ENCODE measurements around the gene UCN. TPM values are rescaled to one million over a fixed set of nuclear protein-coding genes. Genes with fewer than 3 reads are reported as not detected.
"Not testable (repeated sequence)": the region's sequence is repeated elsewhere in the genome, so short reads cannot be mapped to it uniquely, and the experiment has no call there.

Gene UCN, protein sequence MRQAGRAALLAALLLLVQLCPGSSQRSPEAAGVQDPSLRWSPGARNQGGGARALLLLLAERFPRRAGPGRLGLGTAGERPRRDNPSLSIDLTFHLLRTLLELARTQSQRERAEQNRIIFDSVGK
- total RNA-seq, result 1.2 to 2.7 TPM (median 1.5 TPM) in 3 replicates
- long read RNA-seq, partial matches to known transcripts, result 0 of 1 reads
- long read RNA-seq, other reads (novel, unspliced or antisense), result 1 of 1 reads

GRCh38 chr2:27308359-27308881 is at the start of gene UCN:
Gene UCN, minus strand, starts transcription at chr2:27308445. Its CDS starts 550 bp downstream, at chr2:27307895.
- Mint-ChIP-seq H3K4me3 (ENCODE audit: unreplicated experiment) (no peak within 1 kb of the TSS), H3K36me3 (ENCODE audit: low read depth) (peaks cover 15% of the 10 kb centered on the region), H3K4me1 (ENCODE audit: low read depth) (peaks cover 9% of the 10 kb centered on the region), H3K27ac (ENCODE audit: unreplicated experiment) (no peak within 1 kb of the TSS), H3K9me3 (ENCODE audit: low read depth) (no peaks in the 10 kb centered on the region), H3K27me3 (ENCODE audit: low read depth) (peaks cover 13% of the 10 kb centered on the region)
- TF ChIP-seq, protein P1, sequence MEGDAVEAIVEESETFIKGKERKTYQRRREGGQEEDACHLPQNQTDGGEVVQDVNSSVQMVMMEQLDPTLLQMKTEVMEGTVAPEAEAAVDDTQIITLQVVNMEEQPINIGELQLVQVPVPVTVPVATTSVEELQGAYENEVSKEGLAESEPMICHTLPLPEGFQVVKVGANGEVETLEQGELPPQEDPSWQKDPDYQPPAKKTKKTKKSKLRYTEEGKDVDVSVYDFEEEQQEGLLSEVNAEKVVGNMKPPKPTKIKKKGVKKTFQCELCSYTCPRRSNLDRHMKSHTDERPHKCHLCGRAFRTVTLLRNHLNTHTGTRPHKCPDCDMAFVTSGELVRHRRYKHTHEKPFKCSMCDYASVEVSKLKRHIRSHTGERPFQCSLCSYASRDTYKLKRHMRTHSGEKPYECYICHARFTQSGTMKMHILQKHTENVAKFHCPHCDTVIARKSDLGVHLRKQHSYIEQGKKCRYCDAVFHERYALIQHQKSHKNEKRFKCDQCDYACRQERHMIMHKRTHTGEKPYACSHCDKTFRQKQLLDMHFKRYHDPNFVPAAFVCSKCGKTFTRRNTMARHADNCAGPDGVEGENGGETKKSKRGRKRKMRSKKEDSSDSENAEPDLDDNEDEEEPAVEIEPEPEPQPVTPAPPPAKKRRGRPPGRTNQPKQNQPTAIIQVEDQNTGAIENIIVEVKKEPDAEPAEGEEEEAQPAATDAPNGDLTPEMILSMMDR (IDR thresholded peaks at IDR 0.05), result no peak
- DNase-seq (ENCODE audit: low spot score), result peak; percentile 92

- H3K9me3 Mint-ChIP-seq (ENCODE audit: low read depth), result no peaks in the 10 kb centered on the region
- peaks cover 39% of the 10 kb centered on the region for H3K4me1 Mint-ChIP-seq (ENCODE audit: low read depth)
- DNase-seq (ENCODE audit: low spot score), result peak; percentile 98
- no peaks in the 10 kb centered on the region for H3K27me3 Mint-ChIP-seq (ENCODE audit: low read depth)
- H3K4me3 Mint-ChIP-seq (ENCODE audit: unreplicated experiment), result peak within 1 kb of the TSS; percentile 99
- H3K36me3 Mint-ChIP-seq (ENCODE audit: low read depth), result no peaks in the 10 kb centered on the region
- peak within 1 kb of the TSS; percentile 100 for H3K27ac Mint-ChIP-seq (ENCODE audit: unreplicated experiment)
- TF ChIP-seq, protein P1 (IDR thresholded peaks at IDR 0.05), result peak; percentile 10
Observed at GRCh38 chr2:27356382-27357181, 48.3 kb upstream of the UCN start, which contains the start of gene GTF3C2. Gene GTF3C2, minus strand, starts transcription at chr2:27356764. Its CDS starts 13,210 bp downstream, at chr2:27343554.

GRCh38 chr2:27356056-27356381 is 47.8 kb upstream of the UCN start:
- Mint-ChIP-seq H3K4me3 (ENCODE audit: unreplicated experiment) (peak overlapping the region; percentile 99), H3K36me3 (ENCODE audit: low read depth) (no peaks in the 10 kb centered on the region), H3K4me1 (ENCODE audit: low read depth) (peaks cover 39% of the 10 kb centered on the region), H3K27ac (ENCODE audit: unreplicated experiment) (peak overlapping the region; percentile 100), H3K9me3 (ENCODE audit: low read depth) (no peaks in the 10 kb centered on the region), H3K27me3 (ENCODE audit: low read depth) (no peaks in the 10 kb centered on the region)
- TF ChIP-seq, protein P1 (IDR thresholded peaks at IDR 0.05), result no peak
- no peak for DNase-seq (ENCODE audit: low spot score)

- Mint-ChIP-seq H3K27me3 (ENCODE audit: low read depth) (no peaks in the 10 kb centered on the region), H3K27ac (ENCODE audit: unreplicated experiment) (no peak overlapping the region), H3K4me1 (ENCODE audit: low read depth) (peaks cover 44% of the 10 kb centered on the region), H3K9me3 (ENCODE audit: low read depth) (no peaks in the 10 kb centered on the region), H3K4me3 (ENCODE audit: unreplicated experiment) (no peak overlapping the region), H3K36me3 (ENCODE audit: low read depth) (no peaks in the 10 kb centered on the region)
- TF ChIP-seq, protein P1 (IDR thresholded peaks at IDR 0.05), result no peak
- no peak for DNase-seq (ENCODE audit: low spot score)
Observed at GRCh38 chr2:27354597-27354927, 46.3 kb upstream of the UCN start.

- Mint-ChIP-seq H3K9me3 (ENCODE audit: low read depth) (no peaks in the 10 kb centered on the region), H3K36me3 (ENCODE audit: low read depth) (no peaks in the 10 kb centered on the region), H3K27me3 (ENCODE audit: low read depth) (no peaks in the 10 kb centered on the region), H3K4me1 (ENCODE audit: low read depth) (peaks cover 44% of the 10 kb centered on the region), H3K27ac (ENCODE audit: unreplicated experiment) (no peak overlapping the region), H3K4me3 (ENCODE audit: unreplicated experiment) (no peak overlapping the region)
- no peak for DNase-seq (ENCODE audit: low spot score)
- TF ChIP-seq, protein P1 (IDR thresholded peaks at IDR 0.05), result no peak
Observed at GRCh38 chr2:27353762-27354596, 45.7 kb upstream of the UCN start.

DNA sequence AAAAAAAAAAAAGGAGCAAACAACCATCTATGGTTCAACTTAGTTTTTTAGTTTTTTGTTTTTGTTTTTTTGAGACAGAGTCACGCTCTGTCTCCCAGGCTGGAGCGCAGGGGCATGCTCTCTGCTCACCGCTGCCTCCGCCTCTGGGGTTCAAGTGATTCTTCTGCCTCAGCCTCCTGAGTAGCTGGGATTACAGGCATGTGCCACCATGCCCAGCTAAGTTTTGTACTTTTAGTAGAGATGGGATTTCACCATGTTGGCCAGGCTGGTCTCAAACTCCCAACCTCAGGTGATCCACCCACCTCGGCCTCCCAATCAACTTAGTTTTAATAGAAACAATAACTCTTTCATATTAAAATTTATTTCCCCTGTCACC is 45.1 kb upstream of the UCN start:
- H3K27me3 Mint-ChIP-seq (ENCODE audit: low read depth); DNase-seq (ENCODE audit: low spot score); H3K36me3 Mint-ChIP-seq (ENCODE audit: low read depth); H3K27ac Mint-ChIP-seq (ENCODE audit: unreplicated experiment); H3K9me3 Mint-ChIP-seq (ENCODE audit: low read depth); H3K4me3 Mint-ChIP-seq (ENCODE audit: unreplicated experiment): not testable (repeated sequence)
- peaks cover 40% of the 10 kb centered on the region for H3K4me1 Mint-ChIP-seq (ENCODE audit: low read depth)

All from chondrocyte (in vitro differentiated cells).